ENCODE results near the gene SUMF1. TPM values are rescaled to one million over a fixed set of nuclear protein-coding genes. Genes with fewer than 3 reads are reported as not detected.
A peak's percentile ranks its signal among the peaks of the same experiment; 100 is the strongest.

SUMF1 gene
- total and polyA plus RNA-seq, 2 of the 13 experiments (the other 11 are each of a cell fraction or from before 2014, with no cell fraction given) = 18.5 to 28.9 TPM

- TF ChIP-seq ZBTB4 (CRISPR knock-in tag; IDR thresholded peaks at IDR 0.05; ENCODE audit: borderline replicate concordance) (0 out of 2 replicates have a peak, but pooled peaks have one; percentile 46), ZBTB25 (CRISPR knock-in tag; IDR thresholded peaks at IDR 0.05) (0 out of 2 replicates have a peak, but pooled peaks have one; percentile 57), ZNF142 (CRISPR knock-in tag; IDR thresholded peaks at IDR 0.05) (peak; percentile 99), BRF2 (CRISPR knock-in tag; IDR thresholded peaks at IDR 0.05) (no peak), ZNF747 (CRISPR knock-in tag; IDR thresholded peaks at IDR 0.05; ENCODE audit: borderline replicate concordance) (peak; percentile 49; the same call in 1 of the 2 replicates), NR1H2 (CRISPR knock-in tag; IDR thresholded peaks at IDR 0.05; ENCODE audit: borderline replicate concordance, low read depth) (peak; percentile 51; the same call in 1 of the 2 replicates), ZNF543 (CRISPR knock-in tag; IDR thresholded peaks at IDR 0.05) (0 out of 2 replicates have a peak, but pooled peaks have one; percentile 4), ZNF800 (CRISPR knock-in tag; IDR thresholded peaks at IDR 0.05) (no peak), SIN3A (IDR thresholded peaks at IDR 0.05; ENCODE audit: borderline replicate concordance, low read depth, low read length) (peak; percentile 99), YY1 (IDR thresholded peaks at IDR 0.05; ENCODE audit: insufficient read depth, insufficient replicate concordance, low read depth, low read length) (peak; percentile 78), CCAR2 (optimal IDR thresholded peaks at IDR 0.05; ENCODE audit: low read depth, low read length) (no peak), ZSCAN21 (CRISPR knock-in tag; IDR thresholded peaks at IDR 0.05; ENCODE audit: borderline replicate concordance) (peak; percentile 68; the same call in 1 of the 2 replicates), ZFAT (CRISPR knock-in tag; conservative IDR thresholded peaks at IDR 0.05) (no peak)
These were observed 26.2 kb upstream of the SUMF1 start, which contains the start of gene ITPR1 (continued) for GRCh38 chr3:4493014-4493940.
